GM18502 (cell line): ENCODE measurements around the gene LAMC3.

Experiments
- ATAC-seq: cut with Tn5 transposase; IDR thresholded peaks from one replicate; pipeline ENCODE4 v1.9.1; 2021; ENCODE audit warnings: mild to moderate bottlenecking; ENCODE audit not compliant: unreplicated experiment, poor library complexity

The LAMC3 gene

GRCh38 chr9:131008086-131008485 is 888 bp upstream of the LAMC3 start:
- no peak for ATAC-seq

- ATAC-seq: no peak
These were observed 438 bp upstream of the LAMC3 start for GRCh38 chr9:131008563-131008908.

GRCh38 chr9:131010482-131011273 is 1.7 kb downstream of the LAMC3 start:
- ATAC-seq: no peak

DNA sequence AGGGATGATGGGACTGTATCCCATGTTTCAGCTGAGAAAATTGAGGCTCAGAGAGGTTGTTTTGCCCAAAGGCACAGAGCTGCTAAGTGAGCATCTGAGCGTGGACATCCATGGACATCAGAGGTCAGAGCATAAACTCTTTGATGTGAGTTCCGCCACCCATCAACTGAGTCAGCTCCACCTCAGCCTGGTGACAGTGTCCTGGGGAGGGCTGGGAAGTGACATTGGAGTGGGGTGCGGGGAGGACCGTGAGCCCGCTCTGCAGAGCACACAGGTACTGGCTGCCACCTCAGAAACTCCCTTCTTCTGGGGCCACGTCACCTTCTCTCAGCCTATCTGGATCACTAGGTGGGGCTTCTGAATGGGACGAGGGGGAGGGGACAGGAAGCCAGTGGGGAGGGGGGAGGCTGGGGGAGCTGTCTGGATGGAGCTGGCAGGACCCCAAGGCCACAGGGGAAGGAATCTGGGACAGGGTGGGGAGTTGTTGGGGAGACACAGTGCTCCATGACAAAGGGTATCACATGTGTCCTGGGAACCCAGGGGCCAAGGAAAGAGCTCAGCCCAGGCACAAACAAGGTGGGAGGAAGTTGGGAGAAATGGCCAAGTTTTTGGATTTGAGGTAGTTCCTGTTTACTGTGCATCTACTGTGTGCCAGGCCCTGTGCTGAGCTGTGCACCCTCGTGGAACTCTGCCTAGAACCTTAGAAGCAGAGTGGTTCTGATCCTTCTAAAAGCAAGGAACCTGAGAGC is 2.5 kb downstream of the LAMC3 start:
- ATAC-seq: no peak

DNA sequence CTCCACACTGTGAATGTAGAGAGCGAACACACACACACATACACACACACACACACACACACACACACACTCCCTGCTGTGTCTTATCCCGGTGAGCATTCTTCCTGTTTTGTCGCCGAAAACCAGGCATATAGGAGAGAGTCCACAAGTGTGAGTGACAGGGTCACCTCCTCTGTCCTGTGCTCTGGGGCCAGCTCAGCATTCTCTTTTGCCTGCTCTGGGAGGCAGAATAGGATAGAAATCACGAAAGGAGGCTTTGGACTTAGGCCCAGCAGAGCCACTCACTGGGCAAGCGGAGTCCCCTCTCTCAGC is 3.0 kb downstream of the LAMC3 start:
- ATAC-seq: no peak

DNA sequence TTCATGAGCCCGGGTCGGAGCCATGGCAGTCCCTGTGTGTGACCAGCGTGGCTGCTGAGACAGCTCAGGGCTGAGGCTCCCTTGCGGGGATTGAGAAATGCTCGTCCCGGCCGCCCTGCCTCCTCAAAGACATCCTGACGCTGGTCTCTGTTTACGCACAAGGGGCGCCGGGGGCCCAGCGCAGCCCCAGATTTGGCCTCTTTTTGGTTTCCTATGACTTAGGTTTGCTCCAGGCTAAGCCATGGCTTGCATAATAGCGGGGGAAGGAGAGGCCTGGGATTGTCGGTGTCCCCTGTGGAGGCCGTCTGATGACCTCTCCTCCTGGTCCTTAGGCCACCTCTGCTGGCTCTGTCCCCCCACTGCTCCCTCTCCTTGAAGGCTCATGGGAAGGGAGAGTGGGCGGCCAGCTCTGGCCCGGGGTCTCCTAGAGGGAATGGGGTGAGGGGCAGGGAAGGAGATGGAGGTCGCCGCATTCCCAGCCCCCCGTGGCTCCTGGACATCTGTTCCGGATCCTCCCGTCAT is 3.5 kb downstream of the LAMC3 start:
- ATAC-seq: no peak

DNA sequence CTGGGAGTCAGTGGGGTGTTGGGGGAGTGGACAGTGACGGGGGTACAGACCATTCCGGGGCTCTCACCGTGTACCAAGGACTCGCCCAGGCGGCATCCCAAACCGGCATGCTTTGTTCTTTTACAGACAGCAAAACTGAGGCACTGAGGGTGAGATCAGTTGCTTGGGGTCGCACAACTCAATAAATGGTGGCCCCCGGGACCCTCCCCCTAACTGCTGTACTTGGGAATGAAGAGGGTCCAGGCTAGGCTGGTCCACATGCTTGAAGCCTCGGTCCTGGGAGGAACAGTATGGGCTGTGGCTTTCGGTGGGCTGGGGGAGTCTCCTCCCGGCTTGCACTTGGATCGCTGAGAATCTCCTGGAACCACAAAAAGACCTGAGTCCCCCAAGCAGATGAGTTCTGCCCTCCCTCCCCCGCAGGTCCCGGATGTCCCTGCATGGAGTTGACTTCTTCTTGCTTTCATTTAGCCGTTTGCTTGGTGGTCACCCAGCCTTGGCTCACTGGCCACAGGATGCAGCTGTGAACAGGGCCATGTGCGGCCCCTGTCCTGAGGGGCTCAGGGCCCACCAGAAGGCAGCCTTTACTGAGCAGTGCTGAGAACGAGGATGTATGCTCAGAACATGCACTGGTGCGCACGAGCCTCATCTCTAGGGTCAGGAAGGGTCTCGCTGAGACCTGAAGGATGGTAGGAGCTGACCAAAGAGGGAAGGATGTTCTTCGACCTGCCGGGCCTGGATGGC is 4.2 kb downstream of the LAMC3 start:
- no peak for ATAC-seq

DNA sequence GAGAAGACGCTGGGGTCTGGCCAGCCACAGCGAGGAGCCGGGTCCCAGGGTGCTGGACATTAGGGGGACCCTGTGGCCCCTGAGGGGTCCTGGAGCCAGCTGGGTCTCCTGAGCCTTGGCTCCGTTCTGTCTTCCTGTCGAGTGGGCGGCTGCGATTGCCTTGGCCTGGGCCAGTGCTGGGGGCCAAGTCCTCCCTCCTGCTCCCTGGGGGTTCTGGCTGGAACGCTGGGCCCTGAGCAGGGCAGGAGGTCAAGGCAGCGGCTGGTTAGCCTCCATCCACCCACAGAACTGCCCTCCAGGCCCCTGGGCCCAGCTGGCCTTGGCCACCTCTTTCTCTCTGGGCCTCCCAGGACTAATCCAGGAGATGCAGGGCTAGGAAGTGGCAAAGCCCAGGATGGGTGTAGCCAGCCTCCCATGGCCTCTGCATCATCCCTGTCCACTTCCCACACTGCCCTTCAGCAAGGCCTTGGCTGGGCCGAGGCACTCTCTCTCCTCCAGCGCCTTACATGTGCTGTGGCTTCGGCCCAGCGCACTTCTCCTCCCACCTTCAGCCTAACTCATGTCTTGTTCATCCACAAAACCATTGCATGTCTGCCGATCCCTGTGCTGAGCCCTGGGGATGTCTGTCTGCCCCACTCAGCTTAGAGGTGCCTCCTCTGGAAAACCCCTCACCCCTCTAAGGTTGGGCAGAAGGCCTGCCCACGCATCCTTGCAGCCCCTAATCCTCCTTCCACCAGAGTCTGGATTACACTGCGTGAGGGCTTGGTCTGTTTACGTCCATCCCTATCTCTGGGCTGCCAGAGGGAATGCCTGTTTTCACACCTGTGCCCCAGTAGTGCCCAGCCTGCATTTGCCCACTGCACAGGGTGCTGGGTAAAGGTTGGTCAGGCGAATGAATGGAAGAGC is 5.0 kb downstream of the LAMC3 start:
- no peak for ATAC-seq

- no peak for ATAC-seq
These were observed 6.1 kb downstream of the LAMC3 start for GRCh38 chr9:131015112-131015511.

GRCh38 chr9:131015876-131016397 is 7.0 kb downstream of the LAMC3 start:
- no peak for ATAC-seq

DNA sequence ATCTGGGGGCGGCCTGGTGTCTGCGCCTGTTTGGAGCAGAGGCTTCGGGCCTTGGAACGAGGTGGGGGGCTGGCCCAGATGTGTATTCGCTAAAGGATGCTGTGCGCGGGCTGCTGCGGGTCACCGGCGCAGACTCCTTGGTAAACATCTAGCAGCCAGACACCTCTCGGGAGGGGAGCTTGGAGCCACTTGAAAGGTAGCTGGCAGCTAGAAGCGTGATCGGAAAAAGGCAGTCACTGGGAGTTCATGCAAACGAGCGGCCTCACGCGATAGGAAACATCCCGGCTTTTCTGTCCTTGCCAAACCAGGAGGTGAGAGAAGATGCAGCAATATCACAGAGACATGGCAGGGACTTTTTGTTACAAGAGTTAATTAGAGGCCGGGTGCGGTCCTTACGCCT is 8.1 kb downstream of the LAMC3 start:
- no peak for ATAC-seq

GRCh38 chr9:131018621-131019020 is 9.6 kb downstream of the LAMC3 start:
- no peak for ATAC-seq

GRCh38 chr9:131019388-131020239 is 10.6 kb downstream of the LAMC3 start:
- ATAC-seq: no peak

DNA sequence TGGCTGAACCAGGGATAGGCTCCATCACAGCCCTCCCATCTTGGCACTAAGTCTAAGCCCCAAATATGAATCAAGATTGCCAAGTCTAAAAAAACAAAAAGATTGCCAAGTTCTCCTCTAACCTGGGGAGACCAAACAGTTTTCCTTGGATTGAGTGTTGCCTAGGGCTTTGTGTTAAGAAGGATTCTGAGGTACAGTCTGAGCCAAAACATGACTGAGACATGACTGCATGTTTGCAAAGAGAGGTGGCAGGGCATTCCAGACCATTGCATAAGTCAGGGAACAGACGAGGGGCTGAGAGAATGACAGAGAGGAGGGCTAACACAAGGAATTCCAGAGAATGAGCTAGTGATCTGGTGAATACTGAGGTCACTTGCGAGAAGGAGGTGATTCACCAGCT is 11.4 kb downstream of the LAMC3 start:
- no peak for ATAC-seq

- no peak for ATAC-seq
These were observed 11.9 kb downstream of the LAMC3 start for GRCh38 chr9:131020862-131021261.

DNA sequence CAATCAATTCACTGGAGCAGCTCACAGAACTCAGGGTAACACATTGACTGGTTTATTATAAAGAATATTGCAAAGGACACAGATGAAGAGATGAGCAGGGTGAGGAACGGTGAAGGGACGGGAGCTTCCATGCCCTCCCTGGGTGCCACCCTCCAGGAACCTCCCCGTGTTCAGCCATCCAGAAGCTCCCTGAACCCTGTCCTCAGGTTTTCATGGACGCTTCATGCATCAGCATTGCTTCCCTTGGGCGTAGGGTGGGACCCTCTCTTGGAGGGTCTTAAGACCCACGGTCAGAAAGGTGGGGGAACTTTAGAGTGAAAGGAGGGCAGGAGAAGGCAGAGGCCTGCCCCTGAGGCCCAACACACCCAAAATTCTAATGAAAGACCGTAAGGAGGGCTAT is 12.8 kb downstream of the LAMC3 start:
- no peak for ATAC-seq

GRCh38 chr9:131024978-131025868 is 16.2 kb downstream of the LAMC3 start:
- no peak for ATAC-seq
